ENCODE data around the gene MACROD2. TPM values are rescaled to one million over a fixed set of nuclear protein-coding genes. Genes with fewer than 3 reads are reported as not detected.

Gene MACROD2
- total RNA-seq, 2 donors from 2014 or later = 0.94 to 10.4 TPM

GRCh38 chr20:15986690-15987089 is 1991.4 kb downstream of the MACROD2 start:
- H3K4me1 ChIP-seq = no peaks in the 10 kb centered on the region
- no peaks in the 10 kb centered on the region for H3K9me3 ChIP-seq
- DNase-seq (ENCODE audit: low spot score) = no peak
- H3K27me3 ChIP-seq = no peaks in the 10 kb centered on the region
- TF ChIP-seq, protein P1, sequence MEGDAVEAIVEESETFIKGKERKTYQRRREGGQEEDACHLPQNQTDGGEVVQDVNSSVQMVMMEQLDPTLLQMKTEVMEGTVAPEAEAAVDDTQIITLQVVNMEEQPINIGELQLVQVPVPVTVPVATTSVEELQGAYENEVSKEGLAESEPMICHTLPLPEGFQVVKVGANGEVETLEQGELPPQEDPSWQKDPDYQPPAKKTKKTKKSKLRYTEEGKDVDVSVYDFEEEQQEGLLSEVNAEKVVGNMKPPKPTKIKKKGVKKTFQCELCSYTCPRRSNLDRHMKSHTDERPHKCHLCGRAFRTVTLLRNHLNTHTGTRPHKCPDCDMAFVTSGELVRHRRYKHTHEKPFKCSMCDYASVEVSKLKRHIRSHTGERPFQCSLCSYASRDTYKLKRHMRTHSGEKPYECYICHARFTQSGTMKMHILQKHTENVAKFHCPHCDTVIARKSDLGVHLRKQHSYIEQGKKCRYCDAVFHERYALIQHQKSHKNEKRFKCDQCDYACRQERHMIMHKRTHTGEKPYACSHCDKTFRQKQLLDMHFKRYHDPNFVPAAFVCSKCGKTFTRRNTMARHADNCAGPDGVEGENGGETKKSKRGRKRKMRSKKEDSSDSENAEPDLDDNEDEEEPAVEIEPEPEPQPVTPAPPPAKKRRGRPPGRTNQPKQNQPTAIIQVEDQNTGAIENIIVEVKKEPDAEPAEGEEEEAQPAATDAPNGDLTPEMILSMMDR (IDR thresholded peaks at IDR 0.05) = no peak
- H3K36me3 ChIP-seq = no peaks in the 10 kb centered on the region
- no peak overlapping the region for H3K4me3 ChIP-seq
- no peak overlapping the region for H3K27ac ChIP-seq

DNA sequence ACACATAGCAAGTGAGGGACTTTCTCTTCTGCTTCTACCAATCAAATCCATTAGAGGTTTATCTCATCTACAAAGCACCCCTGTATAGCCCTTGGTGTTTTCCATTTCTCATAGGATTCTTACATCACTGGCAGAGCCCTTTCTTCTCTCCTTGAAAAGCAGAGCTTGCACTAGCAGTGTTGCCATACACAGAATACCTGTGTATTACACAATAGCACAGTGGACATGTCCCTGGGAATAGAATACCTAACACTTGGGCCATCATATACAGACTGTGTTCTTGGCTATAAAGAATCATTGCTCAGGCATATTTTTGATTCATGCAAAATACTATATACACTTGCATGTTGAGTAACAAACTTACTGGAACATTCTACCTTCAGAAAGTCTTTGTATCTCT is 1996.0 kb downstream of the MACROD2 start:
- no peaks in the 10 kb centered on the region for H3K4me1 ChIP-seq
- H3K27me3 ChIP-seq = no peaks in the 10 kb centered on the region
- peaks cover 0 to 6% of the 10 kb centered on the region in 2 donors for H3K9me3 ChIP-seq
- H3K36me3 ChIP-seq = no peaks in the 10 kb centered on the region
- no peak overlapping the region for H3K27ac ChIP-seq
- TF ChIP-seq, protein P1 (IDR thresholded peaks at IDR 0.05) = no peak
- no peak for DNase-seq (ENCODE audit: low spot score)
- no peak overlapping the region for H3K4me3 ChIP-seq

DNA sequence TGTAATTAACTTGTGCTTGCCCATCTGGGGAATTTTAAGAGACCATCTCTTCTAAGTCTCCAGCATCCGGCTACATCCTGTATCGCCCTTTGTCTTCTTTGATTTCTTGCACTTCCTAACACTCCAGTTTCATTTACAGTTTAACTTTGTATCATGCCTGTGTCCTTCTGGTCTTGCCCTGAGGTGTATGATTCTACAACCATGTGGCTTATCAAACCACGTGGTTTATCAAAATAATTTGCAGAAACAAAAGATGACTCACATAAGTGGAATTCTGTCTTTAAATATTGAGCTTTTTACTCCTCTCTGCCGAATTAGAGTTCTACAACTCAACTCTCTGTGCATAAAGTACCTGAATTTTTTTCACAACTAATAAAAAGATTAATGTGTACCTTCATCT is 1997.2 kb downstream of the MACROD2 start:
- TF ChIP-seq, protein P1 (IDR thresholded peaks at IDR 0.05) = no peak
- Histone ChIP-seq H3K4me1 (no peaks in the 10 kb centered on the region), H3K27me3 (no peaks in the 10 kb centered on the region), H3K27ac (no peak overlapping the region), H3K9me3 (peaks cover 0 to 19% of the 10 kb centered on the region in 2 donors), H3K4me3 (no peak overlapping the region), H3K36me3 (no peaks in the 10 kb centered on the region)
- DNase-seq (ENCODE audit: low spot score) = no peak

- Histone ChIP-seq H3K27ac (no peak overlapping the region), H3K9me3 (peaks cover 0 to 28% of the 10 kb centered on the region in 2 donors)
Measured at GRCh38 chr20:16000112-16000511, 2004.8 kb downstream of the MACROD2 start.

DNA sequence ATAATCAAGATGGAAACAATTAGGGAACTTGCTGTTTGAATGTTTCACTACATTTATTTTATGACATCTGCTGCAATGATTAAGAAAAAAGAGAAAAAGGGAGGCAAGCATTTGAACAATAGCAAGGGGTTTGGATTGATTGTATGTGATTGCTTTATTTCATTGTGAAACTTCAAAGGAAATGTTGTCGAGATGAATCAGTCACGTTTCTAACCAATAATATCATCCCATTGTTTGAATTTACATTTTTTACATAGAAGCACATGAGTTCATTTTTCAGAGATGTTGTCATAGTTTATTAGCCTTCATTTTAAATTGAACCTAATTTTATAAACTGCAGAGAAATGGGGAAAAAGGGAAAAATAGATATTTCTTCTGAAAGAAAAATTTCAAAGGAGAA is 2006.0 kb downstream of the MACROD2 start:
- DNase-seq (ENCODE audit: low spot score) = no peak
- TF ChIP-seq, protein P1 (IDR thresholded peaks at IDR 0.05) = no peak
- Histone ChIP-seq H3K27ac (no peak overlapping the region), H3K4me1 (no peaks in the 10 kb centered on the region), H3K4me3 (no peak overlapping the region), H3K9me3 (peaks cover 0 to 22% of the 10 kb centered on the region in 2 donors), H3K36me3 (no peaks in the 10 kb centered on the region), H3K27me3 (no peaks in the 10 kb centered on the region)

More at GRCh38 chr20:16000112-16000511, 2004.8 kb downstream of the MACROD2 start:
- Histone ChIP-seq H3K4me3 (no peak overlapping the region), H3K4me1 (no peaks in the 10 kb centered on the region), H3K27me3 (no peaks in the 10 kb centered on the region), H3K36me3 (no peaks in the 10 kb centered on the region)
- TF ChIP-seq, protein P1 (IDR thresholded peaks at IDR 0.05) = no peak
- no peak for DNase-seq (ENCODE audit: low spot score)

DNA sequence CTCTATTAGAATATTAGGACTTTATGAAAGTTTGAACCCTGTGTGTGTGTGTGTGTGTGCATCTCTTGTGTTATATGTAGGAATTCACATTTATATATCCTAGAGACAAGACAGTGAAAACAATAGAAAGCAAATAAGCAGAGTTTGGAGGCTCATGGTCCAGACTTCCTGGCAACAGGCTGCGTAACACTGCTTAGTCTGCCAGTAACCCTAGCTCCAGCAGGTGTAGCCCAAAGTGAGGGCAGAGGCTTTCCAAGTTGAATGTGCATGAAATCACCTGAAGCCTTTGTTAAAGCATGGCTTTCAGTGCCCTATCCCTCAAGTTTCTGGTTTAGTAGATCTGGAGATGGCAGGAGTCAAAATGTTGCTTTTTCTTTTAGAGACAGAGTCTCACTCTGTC is 2008.0 kb downstream of the MACROD2 start:
- Histone ChIP-seq H3K27ac (no peak overlapping the region), H3K4me3 (no peak overlapping the region), H3K9me3 (peaks cover 0 to 1% of the 10 kb centered on the region in 2 donors), H3K36me3 (no peaks in the 10 kb centered on the region), H3K27me3 (no peaks in the 10 kb centered on the region), H3K4me1 (no peaks in the 10 kb centered on the region)
- TF ChIP-seq, protein P1 (IDR thresholded peaks at IDR 0.05) = no peak
- DNase-seq (ENCODE audit: low spot score) = no peak

Measured in right atrium auricular region (tissue), 2 donors.